ENCODE data around the gene PITX2. TPM values are rescaled to one million over a fixed set of nuclear protein-coding genes. Genes with fewer than 3 reads are reported as not detected.

The PITX2 gene
- total and polyA plus RNA-seq, 2 of the 8 experiments (the other 6 are each of a cell fraction or from before 2014, with no cell fraction given) = 0.09 to 0.67 TPM

- Histone ChIP-seq H2BK12ac (ENCODE audit: low read depth, low read length) (no peak overlapping the region), H3K79me1 (ENCODE audit: low read depth, low read length) (no peaks in the 10 kb centered on the region), H3K56ac (replicated peaks; ENCODE audit: insufficient read length, low read depth, low read length) (no peak overlapping the region), H3K9me3 (ENCODE audit: insufficient read depth in 2 of 2, low read depth in 1 of 2, low read length in 1 of 2) (peaks cover 0 to 2% of the 10 kb centered on the region in 2 experiments; a peak in 1 of 4 replicates), H2BK15ac (ENCODE audit: low read length) (no peak overlapping the region), H2BK5ac (ENCODE audit: low read depth, low read length) (no peak overlapping the region), H4K5ac (ENCODE audit: insufficient read length, low read depth, low read length) (no peak overlapping the region), H3K27ac (ENCODE audit: low read depth, low read length) (no peak overlapping the region), H2AFZ (ENCODE audit: low read length) (0 out of 2 replicates have a peak overlapping the region, but pooled peaks have one; percentile 50), H3K79me2 (ENCODE audit: control insufficient read depth in 1 of 2, insufficient read depth in 2 of 2, low read length in 2 of 2) (no peaks in the 10 kb centered on the region), H3K4me3 (ENCODE audit: extremely low read depth in 1 of 4, insufficient read depth in 2 of 4, low read depth in 3 of 4, low read length in 4 of 4) (no peak overlapping the region), H3K14ac (ENCODE audit: insufficient read length) (no peak overlapping the region), H3K36me3 (ENCODE audit: control insufficient read depth in 2 of 4, insufficient read depth in 4 of 4, low read length in 3 of 4) (no peaks in the 10 kb centered on the region), H2BK120ac (replicated peaks; ENCODE audit: low read depth, low read length) (no peak overlapping the region), H3K4me1 (replicated peaks in 1 of 4; ENCODE audit: control insufficient read depth in 3 of 4, insufficient read depth in 4 of 4, low read length in 3 of 4) (no peaks in the 10 kb centered on the region), H3K23ac (ENCODE audit: insufficient read length) (no peak overlapping the region), H3K9ac (replicated peaks in 1 of 4; ENCODE audit: extremely low read depth in 1 of 4, low read depth in 3 of 4, low read length in 3 of 4) (no peak overlapping the region), H4K8ac (ENCODE audit: extremely low read depth, insufficient read depth, low read length) (no peak overlapping the region), H3K18ac (ENCODE audit: extremely low read depth, low read length) (no peak overlapping the region), H4K91ac (replicated peaks; ENCODE audit: insufficient read length, low read length) (no peak overlapping the region), H2AK5ac (ENCODE audit: low read depth, low read length) (no peak overlapping the region), H3K4ac (replicated peaks; ENCODE audit: insufficient read length, low read depth, low read length) (no peak overlapping the region), H3K4me2 (ENCODE audit: insufficient read depth in 1 of 2, low read depth in 2 of 2, low read length in 2 of 2) (no peak overlapping the region), H4K20me1 (replicated peaks in 1 of 2; ENCODE audit: control insufficient read depth in 1 of 2, insufficient read depth in 2 of 2, low read length in 2 of 2) (no peaks in the 10 kb centered on the region), H2BK20ac (ENCODE audit: low read length) (no peak overlapping the region), H3K23me2 (ENCODE audit: low read depth, low read length) (no peaks in the 10 kb centered on the region), H3K27me3 (replicated peaks in 1 of 4; ENCODE audit: control insufficient read depth in 3 of 4, extremely low read depth in 1 of 4, insufficient read depth in 3 of 4, low read length in 3 of 4) (no peaks in the 10 kb centered on the region)
- DNase-seq (ENCODE audit: low read depth in 1 of 2, low spot score in 2 of 2) = no peak
- TF ChIP-seq CHD1 (IDR thresholded peaks at IDR 0.05; ENCODE audit: low read depth, low read length) (no peak), CEBPB (IDR thresholded peaks at IDR 0.05; ENCODE audit: low read depth, low read length) (no peak), RBBP5 (IDR thresholded peaks at IDR 0.05; ENCODE audit: borderline replicate concordance, low read depth, low read length) (no peak), RXRA (IDR thresholded peaks at IDR 0.05; ENCODE audit: insufficient read depth, low read depth, low read length) (no peak), BCL11A (IDR thresholded peaks at IDR 0.05; ENCODE audit: low read depth in 2 of 2, low read length in 2 of 2) (no peak), SIX5 (IDR thresholded peaks at IDR 0.05; ENCODE audit: low read depth, low read length) (no peak), GABPA (IDR thresholded peaks at IDR 0.05; ENCODE audit: borderline replicate concordance, insufficient read depth, low read length) (no peak), POLR2A (IDR thresholded peaks at IDR 0.05; ENCODE audit: control extremely low read depth in 1 of 2, low read depth in 2 of 2, low read length in 2 of 2) (no peak), MAX (IDR thresholded peaks at IDR 0.05) (no peak), RFX5 (IDR thresholded peaks at IDR 0.05; ENCODE audit: borderline replicate concordance, low read depth, low read length) (no peak), SP2 (IDR thresholded peaks at IDR 0.05; ENCODE audit: low read length) (no peak)
- ChIA-PET CTCF (ENCODE audit: partially characterized antibody) (interaction anchor here (0.6 to 1.4 kb wide), 4 partner anchors 23 to 299 kb away, joined by 3 to 5 read pairs (median 3); no protein-coding TSS in a partner anchor), POLR2A (ENCODE audit: partially characterized antibody) (interaction anchor here (0.7 kb wide), 1 partner anchor 101 kb away, joined by 3 read pairs; no protein-coding TSS in a partner anchor)
- no peak for FAIRE-seq
- WGBS, 2 experiments (ENCODE audit: extremely low coverage in 1 of 2, insufficient coverage in 1 of 2, insufficient read length in 1 of 2, insufficient replicate concordance in 2 of 2, low coverage in 1 of 2, low lambda C conversion rate in 2 of 2, missing lambda C conversion rate in 1 of 2) = 61% methylated on average over 2 of the region's 2 CpGs; no CpG with 5 or more reads in 1 of the 2 experiments
These were observed 41.0 kb upstream of the PITX2 start for GRCh38 chr4:110663738-110664444.
